DND-41 (cell line): Measurements from ENCODE around the gene GARIN5B.

Experiments used
- ATAC-seq: fragments of 200-7000 bp; cut with Tn5 transposase; 3 replicates; pipeline ENCODE4 v1.9.1; 2021; ENCODE audit warnings: low read depth; ENCODE audit not compliant: insufficient read depth
- DNase-seq: peaks from one replicate; pipeline ENCODE4 v3.0.0-alpha.2; 2020
- H2AFZ ChIP-seq: 2 replicates; pipeline ENCODE4 v1.6.0; 2012; ENCODE audit warnings: low read depth, low read length
- H3K27ac ChIP-seq: 2 replicates; pipeline ENCODE4 v1.5.1; 2012; ENCODE audit warnings: low read length, inconsistent platforms
- H3K27me3 ChIP-seq: fragments of 200-600 bp; sonication (generic); 2 replicates; pipeline ENCODE4 v1.6.0; 2012; ENCODE audit warnings: low read length, mild to moderate bottlenecking, inconsistent platforms; ENCODE audit not compliant: insufficient read depth, poor library complexity
- H3K36me3 ChIP-seq: 2 replicates; pipeline ENCODE4 v1.5.1; 2012; ENCODE audit warnings: low read length, inconsistent platforms; ENCODE audit not compliant: insufficient read depth
- H3K4me1 ChIP-seq: 2 replicates; pipeline ENCODE4 v1.5.1; 2012; ENCODE audit warnings: mild to moderate bottlenecking, low read length; ENCODE audit not compliant: insufficient read depth
- H3K4me2 ChIP-seq: 2 replicates; pipeline ENCODE4 v1.6.0; 2012; ENCODE audit warnings: mild to moderate bottlenecking, moderate library complexity, low read length, inconsistent platforms; ENCODE audit not compliant: insufficient read depth
- H3K4me3 ChIP-seq, 2 experiments: fragments of 200-600 bp in 1 of 2; shearing (Covaris generic) in 1 of 2; 2 replicates each; pipeline ENCODE4 v1.5.1; 2012 to 2016; ENCODE audit warnings: inconsistent platforms in 2 of 2, low read length in 2 of 2, mild to moderate bottlenecking in 2 of 2, low read depth in 1 of 2, moderate library complexity in 1 of 2
- H3K79me2 ChIP-seq: 2 replicates; pipeline ENCODE4 v1.6.0; 2012; ENCODE audit warnings: low read length, inconsistent platforms; ENCODE audit not compliant: insufficient read depth
- H3K9ac ChIP-seq: 2 replicates; pipeline ENCODE4 v1.6.0; 2012; ENCODE audit warnings: low read depth, mild to moderate bottlenecking, inconsistent platforms, low read length, moderate library complexity
- H3K9me3 ChIP-seq: 2 replicates; pipeline ENCODE4 v1.5.1; 2012; ENCODE audit warnings: low read length, moderate library complexity, mild to moderate bottlenecking, inconsistent platforms; ENCODE audit not compliant: insufficient read depth, severe bottlenecking
- H4K20me1 ChIP-seq: 2 replicates; pipeline ENCODE4 v1.6.0; 2012; ENCODE audit warnings: low read length; ENCODE audit not compliant: insufficient read depth
- EZH2 ChIP-seq: IDR thresholded peaks from 3 replicates; pipeline ENCODE4 v1.6.1; 2012; ENCODE audit warnings: borderline replicate concordance, low read depth, mild to moderate bottlenecking, moderate library complexity, low read length, inconsistent platforms; ENCODE audit not compliant: severe bottlenecking
- TF ChIP-seq, protein P1 (sequence below): IDR thresholded peaks from 2 replicates; pipeline ENCODE4 v1.5.1; 2012; ENCODE audit warnings: borderline replicate concordance, low read length, moderate library complexity, mild to moderate bottlenecking; ENCODE audit not compliant: poor library complexity, severe bottlenecking; ENCODE audit errors: extremely low read depth

GARIN5B gene

GRCh38 chr19:55391191-55391670, 28.2 kb upstream of the GARIN5B start:
- TF ChIP-seq EZH2: no peak
- TF ChIP-seq, protein P1, sequence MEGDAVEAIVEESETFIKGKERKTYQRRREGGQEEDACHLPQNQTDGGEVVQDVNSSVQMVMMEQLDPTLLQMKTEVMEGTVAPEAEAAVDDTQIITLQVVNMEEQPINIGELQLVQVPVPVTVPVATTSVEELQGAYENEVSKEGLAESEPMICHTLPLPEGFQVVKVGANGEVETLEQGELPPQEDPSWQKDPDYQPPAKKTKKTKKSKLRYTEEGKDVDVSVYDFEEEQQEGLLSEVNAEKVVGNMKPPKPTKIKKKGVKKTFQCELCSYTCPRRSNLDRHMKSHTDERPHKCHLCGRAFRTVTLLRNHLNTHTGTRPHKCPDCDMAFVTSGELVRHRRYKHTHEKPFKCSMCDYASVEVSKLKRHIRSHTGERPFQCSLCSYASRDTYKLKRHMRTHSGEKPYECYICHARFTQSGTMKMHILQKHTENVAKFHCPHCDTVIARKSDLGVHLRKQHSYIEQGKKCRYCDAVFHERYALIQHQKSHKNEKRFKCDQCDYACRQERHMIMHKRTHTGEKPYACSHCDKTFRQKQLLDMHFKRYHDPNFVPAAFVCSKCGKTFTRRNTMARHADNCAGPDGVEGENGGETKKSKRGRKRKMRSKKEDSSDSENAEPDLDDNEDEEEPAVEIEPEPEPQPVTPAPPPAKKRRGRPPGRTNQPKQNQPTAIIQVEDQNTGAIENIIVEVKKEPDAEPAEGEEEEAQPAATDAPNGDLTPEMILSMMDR: no peak
- Histone ChIP-seq H2AFZ (no peak overlapping the region), H3K27me3 (no peaks in the 10 kb centered on the region), H3K4me2 (no peak overlapping the region), H3K4me1 (peaks cover 33% of the 10 kb centered on the region), H3K79me2 (peaks cover 36% of the 10 kb centered on the region), H3K4me3 (no peak overlapping the region), H3K36me3 (peaks cover 45% of the 10 kb centered on the region), H3K9ac (no peak overlapping the region), H4K20me1 (peaks cover 53% of the 10 kb centered on the region), H3K9me3 (no peaks in the 10 kb centered on the region), H3K27ac (no peak overlapping the region)
- ATAC-seq (peak; percentile 20; the same call in 2 of the 3 replicates), DNase-seq (peak; percentile 33)

DNA sequence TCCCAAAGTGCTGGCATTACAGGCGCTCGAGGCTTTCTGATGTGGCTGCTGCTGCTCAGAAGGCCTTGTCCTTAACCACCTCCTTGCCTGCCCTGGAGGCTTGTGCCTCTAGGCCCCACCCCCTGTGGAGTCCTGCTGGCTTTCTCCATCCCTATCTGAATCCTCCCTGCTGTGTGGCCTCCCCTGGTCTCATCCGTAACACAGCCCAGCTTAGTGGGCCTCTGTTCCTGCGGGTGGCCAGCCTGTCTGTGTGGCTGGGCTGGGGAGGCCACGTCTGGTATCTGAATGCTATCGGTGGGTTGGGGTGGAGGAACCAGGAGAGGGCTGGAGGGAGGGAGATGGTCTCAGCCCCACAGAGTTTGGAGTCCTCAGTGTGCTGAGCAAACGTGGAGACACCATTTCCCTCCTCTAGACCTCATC, 27.4 kb upstream of the GARIN5B start:
- Histone ChIP-seq H3K4me2 (no peak overlapping the region; the same call in 1 of the 2 replicates), H3K9ac (no peak overlapping the region), H3K4me1 (peaks cover 33% of the 10 kb centered on the region), H3K36me3 (peaks cover 48% of the 10 kb centered on the region), H2AFZ (no peak overlapping the region), H3K27me3 (no peaks in the 10 kb centered on the region), H3K4me3 (no peak overlapping the region), H3K79me2 (peaks cover 41% of the 10 kb centered on the region), H3K9me3 (no peaks in the 10 kb centered on the region), H4K20me1 (peaks cover 57% of the 10 kb centered on the region), H3K27ac (no peak overlapping the region)
- TF ChIP-seq, protein P1: no peak
- peak; percentile 49 for DNase-seq
- ATAC-seq: no peak

GRCh38 chr19:55389386-55390317, 26.6 kb upstream of the GARIN5B start:
- ATAC-seq: no peak
- no peak overlapping the region for H2AFZ ChIP-seq
- peaks cover 48% of the 10 kb centered on the region for H3K36me3 ChIP-seq
- no peak overlapping the region for H3K9ac ChIP-seq
- peaks cover 38% of the 10 kb centered on the region for H3K4me1 ChIP-seq
- DNase-seq: no peak
- H4K20me1 ChIP-seq: peaks cover 57% of the 10 kb centered on the region
- no peak overlapping the region for H3K27ac ChIP-seq
- H3K27me3 ChIP-seq: no peaks in the 10 kb centered on the region
- H3K4me3 ChIP-seq: no peak overlapping the region
- no peaks in the 10 kb centered on the region for H3K9me3 ChIP-seq
- H3K4me2 ChIP-seq: peak overlapping the region; percentile 98; the same call in 1 of the 2 replicates
- TF ChIP-seq, protein P1: no peak
- no peak for TF ChIP-seq EZH2
- peaks cover 45% of the 10 kb centered on the region for H3K79me2 ChIP-seq
